Hematopoietic multipotent progenitor cell (in vitro differentiated cells): ENCODE measurements around the gene ZSCAN5C. TPM values are rescaled to one million over a fixed set of nuclear protein-coding genes. Genes with fewer than 3 reads are reported as not detected.
"Not testable (repeated sequence)": the region's sequence is repeated elsewhere in the genome, so short reads cannot be mapped to it uniquely, and the experiment has no call there.

Source experiments
- DNase-seq, 3 donors: peaks; one replicate each; pipeline ENCODE4 v3.0.0-alpha.2; 2011 to 2015; ENCODE audit warnings: low read depth in 2 of 3, low spot score in 2 of 3
- total RNA-seq: library from RNA; depleted of rRNA; stranded (reverse); fragments of >200 nt; gene quantifications from one replicate; pipeline ENCODE4 v1.2.3, GENCODE V29; 2012

Gene ZSCAN5C
- total RNA-seq, 1 donor, result not detected

- DNase-seq, result no peak
These were observed 10.4 kb upstream of the ZSCAN5C start for GRCh38 chr19:56191711-56192110.

GRCh38 chr19:56193981-56194640 is 8.0 kb upstream of the ZSCAN5C start:
- no peak for DNase-seq

- DNase-seq, result not testable (repeated sequence)
These were observed 4.4 kb upstream of the ZSCAN5C start, which contains the start of gene ZSCAN5B for GRCh38 chr19:56197646-56198045. TSS of gene ZSCAN5B (minus strand) at chr19:56197783. CDS start at chr19:56193052, 4,731 bp downstream.

DNA sequence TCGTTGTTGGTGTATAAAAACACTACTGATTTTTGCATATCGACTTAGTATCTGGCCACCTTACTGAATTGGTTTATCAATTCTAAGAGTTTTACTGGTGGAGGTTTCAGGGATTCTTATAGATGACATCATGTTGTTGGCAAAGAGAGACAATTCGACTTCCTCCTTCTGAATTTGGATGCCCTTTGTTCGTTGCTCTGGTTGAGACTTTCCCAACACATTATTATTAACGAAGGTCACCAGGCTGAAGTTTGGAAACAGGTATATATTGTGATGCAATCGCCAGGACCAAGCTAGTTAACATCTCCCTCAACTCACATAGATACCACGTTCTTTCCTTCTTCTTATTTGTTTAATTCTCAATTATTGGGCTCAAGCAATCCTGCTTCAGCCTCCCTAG is 2.4 kb upstream of the ZSCAN5C start:
- no peak for DNase-seq

GRCh38 chr19:56207581-56207980 is 5.5 kb downstream of the ZSCAN5C start:
- not testable (repeated sequence) for DNase-seq

DNA sequence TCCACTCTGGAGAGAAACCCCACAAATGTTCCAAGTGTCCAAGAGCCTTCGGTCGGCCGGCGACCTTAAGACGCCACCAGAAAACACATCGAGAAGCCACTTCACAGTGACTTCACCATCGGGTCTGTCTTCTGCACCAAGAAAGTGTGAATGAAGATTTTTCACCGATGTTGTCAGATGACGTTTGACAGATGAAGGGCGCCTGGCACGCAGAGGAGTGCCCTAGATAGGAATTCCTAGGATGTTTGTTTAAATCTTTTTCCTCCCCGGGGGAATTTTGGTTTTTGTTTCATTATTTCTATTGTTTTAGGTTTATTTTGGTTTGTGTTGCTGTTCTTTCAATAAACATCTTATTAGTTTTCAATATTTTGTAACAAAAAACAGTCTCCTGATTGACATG is 7.0 kb downstream of the ZSCAN5C start:
- no peak for DNase-seq

DNA sequence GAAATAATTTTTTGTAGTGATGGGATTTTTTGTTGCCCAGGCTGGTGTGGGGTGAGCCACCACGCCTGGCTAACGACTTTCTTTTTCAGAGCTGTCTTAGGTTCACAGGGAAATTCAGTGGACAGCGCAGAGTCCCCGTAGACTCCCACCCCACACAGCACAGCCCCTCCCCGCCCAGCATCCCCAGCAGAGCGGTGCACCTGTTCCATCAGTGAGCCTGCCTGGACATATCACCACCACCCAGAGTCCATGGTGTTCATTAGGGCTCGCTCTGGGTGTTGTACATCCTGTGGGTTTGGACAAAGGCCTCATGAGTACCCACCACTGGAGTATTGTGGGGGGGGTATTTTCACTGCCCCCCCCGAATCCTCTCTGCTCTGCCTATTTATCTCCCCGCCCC is 8.0 kb downstream of the ZSCAN5C start:
- not testable (repeated sequence) for DNase-seq

- no peak for DNase-seq
These were observed 9.6 kb downstream of the ZSCAN5C start for GRCh38 chr19:56211718-56212117.

DNA sequence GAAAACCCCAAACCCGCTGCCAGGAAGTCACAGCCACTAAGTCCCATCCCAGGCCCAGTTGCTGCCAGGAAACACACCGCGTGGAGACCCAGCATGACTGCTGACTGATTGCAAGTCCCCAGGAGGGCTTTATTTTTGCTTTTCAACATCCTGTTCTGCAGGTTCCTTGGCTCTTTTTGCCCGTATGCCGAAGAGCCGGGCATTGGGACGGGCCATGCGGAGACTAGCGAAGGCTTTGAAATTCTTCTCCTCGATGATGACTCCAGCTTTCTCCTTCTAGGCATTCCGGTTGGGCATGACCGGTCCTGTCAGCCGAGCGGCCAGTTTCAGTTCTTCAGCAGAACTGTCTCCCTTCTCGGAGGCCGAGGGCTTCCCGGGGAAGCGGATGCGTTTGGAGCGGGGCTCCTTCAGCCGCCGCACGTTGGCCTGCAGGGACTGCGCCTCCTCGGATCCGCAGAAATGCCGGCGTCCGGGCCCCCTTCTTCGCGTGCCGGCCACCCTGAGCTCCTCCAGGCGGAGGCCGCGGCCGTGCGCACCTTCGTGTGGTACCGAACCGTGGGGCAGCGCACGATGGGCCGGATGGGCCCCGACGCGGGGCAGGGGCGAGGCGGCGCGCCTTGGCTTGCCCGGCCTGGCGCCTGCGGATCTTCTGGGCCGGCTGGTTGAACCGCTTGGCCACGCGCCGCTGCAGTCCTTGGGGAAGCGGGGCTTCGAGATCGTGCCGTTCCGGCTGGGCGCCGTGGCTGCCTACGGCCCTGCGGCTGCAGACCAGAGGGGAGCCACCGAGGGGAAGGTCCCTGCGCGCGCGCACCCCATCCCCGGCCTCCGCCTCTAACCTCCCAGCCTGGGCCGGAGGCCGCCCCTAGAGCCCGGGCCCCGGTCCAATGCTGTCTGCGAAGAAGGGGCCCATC is 15.2 kb downstream of the ZSCAN5C start:
- peak in 2 of 3 donors; percentile 12 to 52 for DNase-seq

DNA sequence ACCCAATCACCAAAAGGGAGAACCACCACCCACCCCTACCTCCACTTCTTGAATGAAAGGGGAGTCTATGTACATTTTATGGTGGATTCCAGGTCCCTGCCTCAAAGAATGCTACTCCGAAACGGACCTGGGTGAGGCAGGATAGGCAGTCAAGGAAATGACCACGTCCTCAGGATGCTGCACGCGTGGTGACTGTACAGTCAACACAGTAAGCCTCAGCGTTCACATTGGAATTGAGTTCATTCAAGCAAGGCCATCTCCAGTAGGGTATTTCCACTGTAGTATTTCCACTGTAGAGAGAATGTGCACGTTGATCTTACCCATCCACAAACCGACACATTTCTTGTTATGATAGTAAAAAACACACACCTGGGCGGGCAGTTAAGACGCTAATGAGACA is 16.9 kb downstream of the ZSCAN5C start:
- no peak for DNase-seq

GRCh38 chr19:56221442-56221841 is 19.4 kb downstream of the ZSCAN5C start:
- DNase-seq, result peak in 2 of 3 donors; percentile 10 to 14

- DNase-seq, result no peak
These were observed 19.8 kb downstream of the ZSCAN5C start for GRCh38 chr19:56221851-56222250.

DNA sequence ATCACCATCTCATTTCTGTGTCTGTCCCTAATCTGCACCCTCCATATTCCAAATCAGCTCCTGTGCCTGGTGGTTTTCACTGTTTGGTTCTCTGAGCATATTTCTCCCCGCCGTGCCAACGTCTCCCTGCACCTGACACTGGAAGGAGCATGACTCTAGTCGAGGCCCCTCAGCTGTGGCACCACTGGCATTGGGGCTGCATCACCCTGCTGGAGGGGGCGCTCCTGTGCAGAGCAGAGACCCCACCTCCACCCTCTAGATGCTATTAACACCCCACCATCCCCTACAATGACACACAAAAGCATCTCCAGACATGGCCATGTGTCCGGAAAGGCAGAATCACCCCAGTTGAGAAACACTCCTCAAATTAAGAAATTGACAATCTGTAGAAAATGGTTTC is 20.8 kb downstream of the ZSCAN5C start:
- no peak for DNase-seq

DNA sequence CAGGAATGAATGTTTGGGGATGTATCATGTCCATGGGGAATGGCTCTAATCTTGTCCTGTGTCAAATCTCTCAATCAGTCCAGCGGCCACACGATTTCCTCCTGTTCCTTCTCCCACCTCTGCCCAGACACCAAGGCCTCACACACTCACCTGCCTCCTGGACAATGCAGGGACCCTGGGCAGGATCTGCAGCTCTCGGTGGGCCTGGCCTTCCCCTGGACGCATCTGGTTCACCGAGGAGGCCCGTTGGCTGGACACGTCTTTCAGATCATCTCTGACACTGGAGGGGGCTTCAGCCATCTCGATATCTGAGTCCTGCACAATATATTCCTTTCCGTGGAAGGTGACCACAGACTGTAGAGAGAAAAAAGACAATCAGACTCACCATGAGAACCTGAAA is 21.4 kb downstream of the ZSCAN5C start:
- no peak for DNase-seq

- no peak for DNase-seq
These were observed 43.2 kb downstream of the ZSCAN5C start for GRCh38 chr19:56245121-56245740.

DNA sequence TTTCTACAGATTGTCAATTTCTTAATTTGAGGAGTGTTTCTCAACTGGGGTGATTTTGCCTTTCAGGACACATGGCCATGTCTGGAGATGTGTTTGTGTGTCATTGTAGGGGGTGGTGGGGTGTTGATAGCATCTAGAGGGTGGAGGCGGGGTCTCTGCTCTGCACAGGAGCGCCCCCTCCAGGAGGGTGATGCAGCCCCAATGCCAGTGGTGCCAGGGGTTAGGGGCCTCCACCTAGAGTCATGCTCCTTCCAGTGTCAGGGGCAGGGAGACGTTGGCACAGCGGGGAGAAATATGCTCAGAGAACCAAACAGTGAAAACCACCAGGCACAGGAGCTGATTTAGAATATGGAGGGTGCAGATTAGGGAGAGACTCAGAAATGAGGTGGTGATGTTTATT is 43.7 kb downstream of the ZSCAN5C start:
- not testable (repeated sequence) for DNase-seq

GRCh38 chr19:56248736-56249338 is 46.8 kb downstream of the ZSCAN5C start:
- DNase-seq, result peak in 1 of 3 donors; percentile 29

DNA sequence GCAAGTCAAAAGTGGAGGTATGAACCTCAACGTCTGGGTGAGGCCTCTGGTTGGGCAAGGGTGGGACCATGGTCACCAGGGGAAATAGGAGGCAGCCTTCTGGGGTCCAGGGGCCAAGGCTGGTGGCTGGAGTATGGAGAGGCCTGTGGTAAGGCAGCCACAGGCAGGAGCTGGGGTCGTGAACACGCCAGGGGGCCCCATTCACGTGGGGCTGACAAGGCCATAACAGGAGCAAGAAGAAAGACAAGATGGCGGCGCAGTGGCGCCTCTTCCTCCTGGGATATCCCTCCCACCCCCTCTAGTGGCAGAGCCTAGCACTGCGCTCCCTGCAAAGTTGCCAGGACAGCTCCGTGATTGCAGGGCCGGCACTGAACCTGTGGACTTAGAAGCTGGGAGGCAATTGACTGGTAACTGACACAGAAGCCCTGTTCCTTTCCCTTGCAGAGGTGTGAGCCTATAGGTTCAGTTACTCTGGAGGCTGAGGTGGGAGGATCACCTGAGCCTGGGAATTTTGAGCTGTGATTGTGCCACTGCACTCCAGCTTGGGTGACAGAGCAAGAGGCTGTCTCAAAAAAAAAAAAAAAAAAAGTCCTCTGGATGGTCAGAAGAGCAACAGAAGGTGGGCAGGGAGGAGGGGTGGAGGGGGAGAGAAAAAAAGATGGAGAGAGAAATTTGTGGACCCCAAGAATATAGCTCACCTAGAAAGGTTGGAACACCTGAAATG is 50.8 kb downstream of the ZSCAN5C start:
- peak; percentile 21 to 88 (median 80) for DNase-seq

GRCh38 chr19:56253737-56254136 is 51.7 kb downstream of the ZSCAN5C start:
- DNase-seq, result peak; percentile 5 to 86 (median 57)

DNA sequence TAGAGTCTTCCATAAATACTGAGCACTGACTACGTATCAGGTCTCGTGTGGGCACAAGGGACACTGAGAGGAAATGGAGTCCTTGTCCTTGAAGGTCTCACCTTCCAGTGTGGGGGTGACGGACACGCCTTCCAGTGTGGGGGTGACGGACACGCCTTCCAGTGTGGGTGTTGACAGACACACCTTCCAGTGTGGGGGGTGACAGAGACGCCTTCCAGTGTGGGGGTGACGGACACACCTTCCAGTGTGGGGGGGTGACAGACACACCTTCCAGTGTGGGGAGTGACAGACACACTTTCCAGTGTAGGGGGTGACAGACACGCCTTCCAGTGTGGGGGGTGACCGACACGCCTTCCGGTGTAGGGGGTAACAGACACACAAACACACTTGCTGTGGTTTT is 56.2 kb downstream of the ZSCAN5C start:
- no peak for DNase-seq
